ENCODE data around the gene EXOSC3.
A peak's percentile ranks its signal among the peaks of the same experiment; 100 is the strongest.

EXOSC3 gene

DNA sequence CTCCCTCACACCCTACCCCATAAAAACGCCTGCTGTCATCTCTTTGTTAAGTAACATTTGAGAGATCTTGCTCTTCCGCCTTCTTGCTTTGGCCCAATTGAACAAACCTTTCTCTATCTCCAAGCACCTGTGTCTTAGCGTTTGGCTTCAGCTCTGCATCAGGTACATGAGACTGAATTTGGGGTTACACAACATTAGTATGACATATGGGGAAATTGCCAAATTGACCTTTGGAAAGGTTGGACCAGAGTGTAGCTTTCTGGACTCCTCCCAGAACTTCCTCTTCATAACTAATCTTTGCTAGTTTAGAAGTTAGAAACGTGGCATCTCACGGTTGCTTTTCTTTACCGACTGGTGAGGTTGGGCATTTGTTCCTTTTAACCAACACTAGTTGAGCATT is 3.5 kb upstream of the EXOSC3 start:
- no peaks in the 10 kb centered on the region for H3K4me1 ChIP-seq (ENCODE audit: control insufficient read depth, insufficient read depth, low read length)
- H3K9me3 ChIP-seq (ENCODE audit: control insufficient read depth, insufficient read depth, low read depth, low read length) = no peaks in the 10 kb centered on the region
- no peak overlapping the region for H3K4me3 ChIP-seq (ENCODE audit: low read depth, low read length)
- no peak overlapping the region for H3K27ac ChIP-seq (ENCODE audit: extremely low read depth, low read depth, low read length)
- no peak for TF ChIP-seq ZNF175 (tag by site-specific recombination; IDR thresholded peaks at IDR 0.05)
- no peak for TF ChIP-seq ZNF610 (tag by site-specific recombination; IDR thresholded peaks at IDR 0.05; ENCODE audit: borderline replicate concordance)
- peaks cover 0 to 5% of the 10 kb centered on the region in 2 experiments; a peak in 1 of 3 replicates for H3K36me3 ChIP-seq (ENCODE audit: control insufficient read depth in 2 of 2, insufficient read depth in 1 of 2, low read length in 2 of 2)
- CTCF ChIA-PET = no interaction called here
- POLR2A ChIA-PET = no interaction called here

DNA sequence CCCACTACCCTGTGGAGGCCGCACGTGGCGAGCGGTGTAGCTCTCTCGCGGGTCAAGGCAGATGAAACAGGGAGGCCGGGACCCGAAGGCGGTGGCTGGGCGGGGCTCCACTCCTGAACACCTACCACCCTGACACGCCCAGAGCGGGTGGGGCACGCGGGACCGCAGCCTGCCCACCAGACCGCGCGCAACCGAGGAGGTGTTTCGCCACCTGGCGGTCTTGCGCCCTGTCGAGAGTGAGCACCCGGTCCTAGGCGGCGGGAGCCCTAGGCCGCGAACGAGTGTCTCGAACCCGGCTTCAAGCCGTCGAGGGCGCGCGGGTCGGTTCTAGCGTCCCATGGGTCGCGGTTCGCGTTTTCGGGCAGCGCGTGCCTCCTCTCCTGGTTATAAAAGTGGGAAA is 2.2 kb upstream of the EXOSC3 start:
- H3K36me3 ChIP-seq (ENCODE audit: control insufficient read depth in 2 of 2, insufficient read depth in 1 of 2, low read length in 2 of 2) = peaks cover 6 to 18% of the 10 kb centered on the region in 2 experiments; a peak in 1 of 3 replicates
- no peaks in the 10 kb centered on the region for H3K9me3 ChIP-seq (ENCODE audit: control insufficient read depth, insufficient read depth, low read depth, low read length)
- POLR2A ChIA-PET = no interaction called here
- H3K27ac ChIP-seq (ENCODE audit: extremely low read depth, low read depth, low read length) = no peak overlapping the region
- H3K4me1 ChIP-seq (ENCODE audit: control insufficient read depth, insufficient read depth, low read length) = no peaks in the 10 kb centered on the region
- TF ChIP-seq ZBTB7A (tag by site-specific recombination; IDR thresholded peaks at IDR 0.05; ENCODE audit: low read depth) (no peak), ZNF266 (tag by site-specific recombination; IDR thresholded peaks at IDR 0.05; ENCODE audit: low read depth) (no peak), TRIM28 (IDR thresholded peaks at IDR 0.05; ENCODE audit: borderline replicate concordance, low read length) (no peak), ZNF221 (tag by site-specific recombination; IDR thresholded peaks at IDR 0.05; ENCODE audit: borderline replicate concordance) (no peak)
- CTCF ChIA-PET = no interaction called here
- H3K4me3 ChIP-seq (ENCODE audit: low read depth, low read length) = no peak overlapping the region

DNA sequence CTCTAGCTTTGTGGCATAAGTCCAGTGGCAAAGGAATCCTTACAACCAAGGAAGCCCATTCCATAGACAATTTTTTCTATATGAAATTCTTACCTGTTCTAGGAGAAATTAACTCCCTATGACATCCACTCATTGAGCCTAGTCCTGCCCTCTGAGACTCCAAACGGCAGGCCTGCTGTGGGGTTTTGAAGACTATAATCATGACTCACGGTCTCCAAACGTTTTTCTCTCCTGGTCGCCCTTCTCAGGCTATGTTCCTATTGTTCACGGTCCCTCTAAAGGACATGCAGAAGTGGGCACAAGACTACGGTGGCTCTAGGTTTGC is 611 bp downstream of the EXOSC3 start:
- peak overlapping the region; percentile 94 for H3K4me3 ChIP-seq (ENCODE audit: low read depth, low read length)
- H3K9me3 ChIP-seq (ENCODE audit: control insufficient read depth, insufficient read depth, low read depth, low read length) = no peaks in the 10 kb centered on the region
- H3K27ac ChIP-seq (ENCODE audit: extremely low read depth, low read depth, low read length) = peak overlapping the region; percentile 45; the same call in 1 of the 2 replicates
- POLR2A ChIA-PET = interaction anchor here (1.0 to 1.8 kb wide), 8 partner anchors 9 to 851 kb away, joined by 3 to 44 read pairs (median 6); partner anchors contain the start of genes DCAF10, SLC25A51 and TOMM5
- CTCF ChIA-PET = interaction anchor here (0.5 to 1.8 kb wide), 5 partner anchors 208 to 756 kb away, joined by 3 to 7 read pairs (median 3); partner anchors contain the start of gene FBXO10
- peaks cover 22 to 46% of the 10 kb centered on the region in 2 experiments; a peak in 2 of 3 replicates for H3K36me3 ChIP-seq (ENCODE audit: control insufficient read depth in 2 of 2, insufficient read depth in 1 of 2, low read length in 2 of 2)
- no peaks in the 10 kb centered on the region for H3K4me1 ChIP-seq (ENCODE audit: control insufficient read depth, insufficient read depth, low read length)
- TF ChIP-seq KLF9 (tag by site-specific recombination; IDR thresholded peaks at IDR 0.05; ENCODE audit: low read depth) = no peak
- TF ChIP-seq ZNF23 (tag by site-specific recombination; IDR thresholded peaks at IDR 0.05; ENCODE audit: borderline replicate concordance) = no peak

DNA sequence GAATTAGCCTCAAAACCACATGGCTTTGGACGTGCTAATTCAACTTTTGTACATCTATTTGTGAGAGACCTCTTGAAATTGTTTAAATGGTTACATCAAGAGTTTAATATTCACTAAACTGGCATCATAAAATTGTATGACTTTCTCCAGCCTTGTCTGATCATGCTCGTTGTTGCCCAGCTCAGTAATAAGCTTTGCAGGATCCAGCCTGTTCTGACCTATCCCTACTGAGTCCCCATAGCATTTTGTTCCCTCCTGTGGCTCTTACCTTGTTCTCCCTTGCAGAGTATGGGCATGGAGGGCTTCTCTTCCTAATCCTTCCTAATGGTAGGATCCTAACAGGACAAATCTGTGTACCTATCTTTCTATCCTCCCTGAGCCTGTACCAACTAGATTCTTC is 6.3 kb downstream of the EXOSC3 start:
- H3K4me3 ChIP-seq (ENCODE audit: low read depth, low read length) = no peak overlapping the region
- TF ChIP-seq ZNF248 (tag by site-specific recombination; IDR thresholded peaks at IDR 0.05) (no peak), ZNF433 (tag by site-specific recombination; IDR thresholded peaks at IDR 0.05; ENCODE audit: low read depth) (no peak), ZFP3 (tag by site-specific recombination; IDR thresholded peaks at IDR 0.05; ENCODE audit: low read depth) (no peak), ZNF544 (tag by site-specific recombination; IDR thresholded peaks at IDR 0.05) (no peak), ZNF37A (tag by site-specific recombination; IDR thresholded peaks at IDR 0.05) (no peak), ZBTB8A (tag by site-specific recombination; IDR thresholded peaks at IDR 0.05) (no peak), ZNF114 (tag by site-specific recombination; IDR thresholded peaks at IDR 0.05) (no peak), ZNF174 (tag by site-specific recombination; IDR thresholded peaks at IDR 0.05) (no peak), ZNF530 (tag by site-specific recombination; IDR thresholded peaks at IDR 0.05; ENCODE audit: low read depth) (no peak), KLF9 (tag by site-specific recombination; IDR thresholded peaks at IDR 0.05; ENCODE audit: low read depth) (no peak)
- TF ChIP-seq, protein P1, sequence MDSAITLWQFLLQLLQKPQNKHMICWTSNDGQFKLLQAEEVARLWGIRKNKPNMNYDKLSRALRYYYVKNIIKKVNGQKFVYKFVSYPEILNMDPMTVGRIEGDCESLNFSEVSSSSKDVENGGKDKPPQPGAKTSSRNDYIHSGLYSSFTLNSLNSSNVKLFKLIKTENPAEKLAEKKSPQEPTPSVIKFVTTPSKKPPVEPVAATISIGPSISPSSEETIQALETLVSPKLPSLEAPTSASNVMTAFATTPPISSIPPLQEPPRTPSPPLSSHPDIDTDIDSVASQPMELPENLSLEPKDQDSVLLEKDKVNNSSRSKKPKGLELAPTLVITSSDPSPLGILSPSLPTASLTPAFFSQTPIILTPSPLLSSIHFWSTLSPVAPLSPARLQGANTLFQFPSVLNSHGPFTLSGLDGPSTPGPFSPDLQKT (IDR thresholded peaks at IDR 0.05; ENCODE audit: borderline replicate concordance, low read depth, low read length) = no peak
- TF ChIP-seq, protein P2, sequence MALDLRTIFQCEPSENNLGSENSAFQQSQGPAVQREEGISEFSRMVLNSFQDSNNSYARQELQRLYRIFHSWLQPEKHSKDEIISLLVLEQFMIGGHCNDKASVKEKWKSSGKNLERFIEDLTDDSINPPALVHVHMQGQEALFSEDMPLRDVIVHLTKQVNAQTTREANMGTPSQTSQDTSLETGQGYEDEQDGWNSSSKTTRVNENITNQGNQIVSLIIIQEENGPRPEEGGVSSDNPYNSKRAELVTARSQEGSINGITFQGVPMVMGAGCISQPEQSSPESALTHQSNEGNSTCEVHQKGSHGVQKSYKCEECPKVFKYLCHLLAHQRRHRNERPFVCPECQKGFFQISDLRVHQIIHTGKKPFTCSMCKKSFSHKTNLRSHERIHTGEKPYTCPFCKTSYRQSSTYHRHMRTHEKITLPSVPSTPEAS (tag by site-specific recombination; IDR thresholded peaks at IDR 0.05) = no peak
- H3K4me1 ChIP-seq (ENCODE audit: control insufficient read depth, insufficient read depth, low read length) = no peaks in the 10 kb centered on the region
- no peak overlapping the region for H3K27ac ChIP-seq (ENCODE audit: extremely low read depth, low read depth, low read length)
- no peaks in the 10 kb centered on the region for H3K9me3 ChIP-seq (ENCODE audit: control insufficient read depth, insufficient read depth, low read depth, low read length)
- POLR2A ChIA-PET = interaction anchor here (0.7 kb wide), 1 partner anchor 56 kb away, joined by 4 read pairs; no protein-coding TSS in a partner anchor
- H3K36me3 ChIP-seq (ENCODE audit: control insufficient read depth in 2 of 2, insufficient read depth in 1 of 2, low read length in 2 of 2) = peaks cover 31 to 94% of the 10 kb centered on the region in 2 experiments
- CTCF ChIA-PET = interaction anchor here (0.6 to 1.3 kb wide), 3 partner anchors 10 to 1387 kb away, joined by 3 to 5 read pairs (median 3); no protein-coding TSS in a partner anchor

Data from HEK293 (cell line).